Calu3 (cell line): Measurements from ENCODE around the gene C20orf144. TPM values are rescaled to one million over a fixed set of nuclear protein-coding genes. Genes with fewer than 3 reads are reported as not detected.

ENCODE experiments used
- Bru-seq: library from RNA; stranded (reverse); fragments of 400-500 nt; gene quantifications from one replicate; lab custom pipeline; 2021; lab: Mats Ljungman, UMichigan
- BruChase-seq, 2 experiments: library from RNA; stranded (reverse); fragments of 400-500 nt; gene quantifications; one replicate each; lab custom pipeline; 2021; lab: Mats Ljungman, UMichigan
- BruUV-seq: library from RNA; stranded (reverse); fragments of 400-500 nt; replicated peaks from 2 replicates; lab custom pipeline; 2021; lab: Mats Ljungman, UMichigan
- CTCF ChIA-PET: fragments of 300-600 bp; sonication (Branson Sonifier 250); formaldehyde crosslinking; loops from one replicate; lab custom pipeline; 2022; ENCODE audit warnings: antibody characterized with exemption; lab: Charles Lee
- DNase-seq: peaks from one replicate; pipeline ENCODE4 v3.0.0; 2022
- H3K27ac Mint-ChIP-seq: one replicate; pipeline ENCODE4 v1.8.0; 2022; ENCODE audit warnings: mixed read lengths; ENCODE audit not compliant: unreplicated experiment
- H3K27me3 Mint-ChIP-seq: one replicate; pipeline ENCODE4 v1.8.0; 2022; ENCODE audit warnings: mixed read lengths; ENCODE audit not compliant: unreplicated experiment
- H3K36me3 Mint-ChIP-seq: one replicate; pipeline ENCODE4 v1.8.0; 2022; ENCODE audit warnings: mild to moderate bottlenecking, moderate library complexity, mixed read lengths; ENCODE audit not compliant: insufficient read depth, unreplicated experiment
- H3K4me1 Mint-ChIP-seq: one replicate; pipeline ENCODE4 v1.8.0; 2022; ENCODE audit warnings: mild to moderate bottlenecking, low read depth, mixed read lengths; ENCODE audit not compliant: unreplicated experiment
- H3K4me3 Mint-ChIP-seq: one replicate; pipeline ENCODE4 v1.8.0; 2022; ENCODE audit warnings: mild to moderate bottlenecking, low read depth, moderate library complexity, mixed read lengths; ENCODE audit not compliant: unreplicated experiment
- H3K9me3 Mint-ChIP-seq: one replicate; pipeline ENCODE4 v1.8.0; 2022; ENCODE audit warnings: low read depth, mixed read lengths; ENCODE audit not compliant: unreplicated experiment
- CTCF ChIP-seq: fragments of 200-600 bp; IDR thresholded peaks from one replicate; pipeline ENCODE4 v1.8.0; 2022; ENCODE audit warnings: antibody characterized with exemption; ENCODE audit not compliant: unreplicated experiment
- intact Hi-C: fragments of 100-400 bp; cut with micrococcal nuclease; formaldehyde crosslinking; loops from one replicate; pipeline ENCODE4 v1.10.0; 2022; ENCODE audit not compliant: unreplicated experiment
- long read RNA-seq: library from polyadenylated mRNA; stranded (forward); transcript quantifications from one replicate; pipeline ENCODE4 v2.0.0, GENCODE V29; 2022
- total RNA-seq: library from RNA; stranded (reverse); gene quantifications from 2 replicates; pipeline ENCODE4 v1.2.3, GENCODE V29; 2022

C20orf144 gene
- total RNA-seq, result 0.45 and 0.76 TPM in 2 replicates
- percentile 15 among the genes with signal in this experiment for Bru-seq, nascent RNA
- BruChase-seq, experiment 1, labeled RNA remaining after a 6-hour chase, result percentile 10 among the genes with signal in this experiment
- not detected for BruChase-seq, experiment 2, labeled RNA remaining after a 2-hour chase
- long read RNA-seq, partial matches to known transcripts, result 0 of 2 reads
- long read RNA-seq, other reads (novel, unspliced or antisense), result 0 of 2 reads

- H3K27ac Mint-ChIP-seq, result peak within 1 kb of the TSS; percentile 81
- intact Hi-C loops, result loop anchor here (10.0 kb wide), 1 partner anchor 453 kb away; the partner anchor contains the start of gene EIF2S2
- no peaks in the 10 kb centered on the region for H3K27me3 Mint-ChIP-seq
- no peak for DNase-seq
- CTCF ChIA-PET, result interaction anchor here (0.8 kb wide), 1 partner anchor 11 kb away, joined by 3 read pairs; no protein-coding TSS in a partner anchor
- H3K36me3 Mint-ChIP-seq, result peaks cover 48% of the 10 kb centered on the region
- peaks cover 39% of the 10 kb centered on the region for H3K4me1 Mint-ChIP-seq
- H3K4me3 Mint-ChIP-seq, result peak within 1 kb of the TSS; percentile 89
- BruUV-seq, result no TSS peak
- no peaks in the 10 kb centered on the region for H3K9me3 Mint-ChIP-seq
- TF ChIP-seq CTCF, result no peak
Observed at GRCh38 chr20:33662172-33662571, at the start of gene C20orf144. TSS of gene C20orf144 (plus strand) at chr20:33662327. CDS start at chr20:33662346, 19 bp downstream.

GRCh38 chr20:33621717-33622400 lies 40.3 kb upstream of the C20orf144 start:
- Mint-ChIP-seq H3K4me1 (no peaks in the 10 kb centered on the region), H3K4me3 (no peak overlapping the region), H3K36me3 (peaks cover 22% of the 10 kb centered on the region), H3K27me3 (no peaks in the 10 kb centered on the region), H3K9me3 (no peaks in the 10 kb centered on the region), H3K27ac (no peak overlapping the region)
- DNase-seq, result no peak
- BruUV-seq, result no TSS peak
- CTCF ChIA-PET, result interaction anchor here (0.6 kb wide), 1 partner anchor 13 kb away, joined by 4 read pairs; no protein-coding TSS in a partner anchor
- intact Hi-C loops, result no loop called here
- TF ChIP-seq CTCF, result no peak

- Mint-ChIP-seq H3K9me3 (no peaks in the 10 kb centered on the region), H3K27ac (no peak overlapping the region), H3K36me3 (peaks cover 23% of the 10 kb centered on the region), H3K4me3 (no peak overlapping the region), H3K27me3 (no peaks in the 10 kb centered on the region), H3K4me1 (no peaks in the 10 kb centered on the region)
- DNase-seq, result no peak
- BruUV-seq, result no TSS peak
- CTCF ChIA-PET, result interaction anchor here (0.6 kb wide), 2 partner anchors 10 to 14 kb away, joined by 4 to 5 read pairs; no protein-coding TSS in a partner anchor
- intact Hi-C loops, result no loop called here
- no peak for TF ChIP-seq CTCF
Observed at GRCh38 chr20:33622705-33623365, 39.3 kb upstream of the C20orf144 start.

DNA sequence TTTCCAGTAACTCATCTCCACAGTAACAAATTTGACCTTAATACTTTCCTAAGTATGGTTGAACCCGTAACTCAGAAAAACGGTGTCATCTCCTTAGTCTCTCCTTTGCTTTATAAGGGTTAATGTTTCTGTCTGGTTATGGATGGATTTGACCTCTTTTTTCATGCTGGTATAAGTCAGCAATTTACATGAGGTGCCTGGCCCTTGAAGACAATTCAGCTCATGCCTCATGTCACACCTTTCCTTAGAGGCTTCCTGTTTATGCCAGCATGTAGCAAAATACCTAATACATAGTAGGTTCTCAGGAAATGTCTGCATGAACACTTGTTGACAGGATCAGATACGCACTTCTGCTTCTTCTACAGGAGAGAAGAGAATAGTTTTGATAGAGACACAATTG lies 37.7 kb upstream of the C20orf144 start:
- no TSS peak for BruUV-seq
- CTCF ChIA-PET, result no interaction called here
- intact Hi-C loops, result no loop called here
- Mint-ChIP-seq H3K36me3 (peaks cover 27% of the 10 kb centered on the region), H3K4me1 (no peaks in the 10 kb centered on the region), H3K4me3 (no peak overlapping the region), H3K27me3 (no peaks in the 10 kb centered on the region), H3K27ac (no peak overlapping the region), H3K9me3 (no peaks in the 10 kb centered on the region)
- no peak for DNase-seq
- no peak for TF ChIP-seq CTCF
